ENCODE measurements around the gene IFT122. TPM values are rescaled to one million over a fixed set of nuclear protein-coding genes. Genes with fewer than 3 reads are reported as not detected.

The IFT122 gene
- total RNA-seq, 2 experiments from 2014 or later = 27.8 to 32.4 TPM

DNA sequence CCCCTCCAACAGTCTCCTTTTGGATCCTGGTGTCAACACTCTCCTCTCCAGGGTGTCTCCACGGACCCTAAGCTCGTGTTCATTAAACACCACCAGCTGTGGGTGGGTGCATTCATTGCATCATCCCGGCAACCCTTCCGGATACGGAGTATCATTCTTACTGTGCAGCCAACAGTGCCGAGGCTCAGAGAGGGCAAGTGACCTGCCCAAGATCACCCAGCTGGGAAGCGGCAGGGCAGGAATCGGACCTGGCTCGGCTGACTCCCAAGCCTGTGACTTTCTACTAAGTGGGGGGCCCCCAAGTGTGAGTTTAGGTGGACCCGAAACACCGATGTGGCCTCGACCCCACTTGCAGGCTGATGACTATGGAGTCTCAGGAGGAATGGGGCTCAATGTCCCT, 123.3 kb downstream of the IFT122 start:
- Mint-ChIP-seq H3K9me3 (no peaks in the 10 kb centered on the region), H3K27me3 (ENCODE audit: low read depth) (no peaks in the 10 kb centered on the region), H3K4me1 (ENCODE audit: low read depth) (no peaks in the 10 kb centered on the region), H3K4me3 (no peak overlapping the region), H3K27ac (no peak overlapping the region), H3K36me3 (ENCODE audit: low read depth) (no peaks in the 10 kb centered on the region)
- intact Hi-C loops (cut with micrococcal nuclease) = no loop called here
- no peak for DNase-seq
- CTCF ChIA-PET = no interaction called here

GRCh38 chr3:129563850-129564535, 124.0 kb downstream of the IFT122 start:
- CTCF ChIA-PET = no interaction called here
- DNase-seq = no peak
- Mint-ChIP-seq H3K36me3 (ENCODE audit: low read depth) (no peaks in the 10 kb centered on the region), H3K9me3 (no peaks in the 10 kb centered on the region), H3K4me1 (ENCODE audit: low read depth) (no peaks in the 10 kb centered on the region), H3K27me3 (ENCODE audit: low read depth) (no peaks in the 10 kb centered on the region), H3K27ac (no peak overlapping the region), H3K4me3 (no peak overlapping the region)
- intact Hi-C loops (cut with micrococcal nuclease) = no loop called here

DNA sequence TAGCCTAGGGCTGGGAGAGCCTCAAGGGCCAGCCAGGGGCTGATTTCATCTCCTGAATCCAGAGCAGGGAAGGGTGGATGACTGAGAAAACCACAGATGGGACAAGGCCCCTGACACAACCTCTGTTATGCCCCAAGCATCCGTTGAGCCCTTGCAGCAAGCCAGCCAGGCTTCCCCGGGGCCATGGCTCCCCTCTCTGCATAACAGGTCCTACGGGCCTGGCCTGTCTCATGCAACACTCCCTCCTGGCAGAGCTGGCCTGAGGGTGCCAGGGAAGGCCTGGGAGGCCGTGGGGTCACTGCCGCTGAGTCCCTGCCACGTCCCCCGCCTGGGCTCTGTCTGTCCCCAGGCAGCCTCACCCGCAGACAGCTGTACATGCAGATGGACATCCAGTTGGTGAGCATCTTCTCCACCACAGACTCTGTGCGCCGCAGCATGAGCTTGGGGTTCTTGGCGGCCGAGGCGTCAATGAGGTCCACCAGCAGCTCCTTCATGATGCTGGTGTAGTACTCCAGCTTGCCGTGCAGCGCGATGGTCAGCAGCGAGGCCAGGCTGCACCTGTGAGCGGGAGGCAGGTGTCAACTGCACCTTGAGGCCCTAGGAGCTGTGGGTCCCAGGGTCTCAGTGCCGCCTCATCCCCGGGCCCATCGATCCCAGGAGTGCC, 125.1 kb downstream of the IFT122 start:
- no peaks in the 10 kb centered on the region for H3K27me3 Mint-ChIP-seq (ENCODE audit: low read depth)
- no peaks in the 10 kb centered on the region for H3K9me3 Mint-ChIP-seq
- no peak overlapping the region for H3K4me3 Mint-ChIP-seq
- DNase-seq = no peak
- no peaks in the 10 kb centered on the region for H3K36me3 Mint-ChIP-seq (ENCODE audit: low read depth)
- CTCF ChIA-PET = no interaction called here
- no peaks in the 10 kb centered on the region for H3K4me1 Mint-ChIP-seq (ENCODE audit: low read depth)
- intact Hi-C loops (cut with micrococcal nuclease) = no loop called here
- H3K27ac Mint-ChIP-seq = no peak overlapping the region

DNA sequence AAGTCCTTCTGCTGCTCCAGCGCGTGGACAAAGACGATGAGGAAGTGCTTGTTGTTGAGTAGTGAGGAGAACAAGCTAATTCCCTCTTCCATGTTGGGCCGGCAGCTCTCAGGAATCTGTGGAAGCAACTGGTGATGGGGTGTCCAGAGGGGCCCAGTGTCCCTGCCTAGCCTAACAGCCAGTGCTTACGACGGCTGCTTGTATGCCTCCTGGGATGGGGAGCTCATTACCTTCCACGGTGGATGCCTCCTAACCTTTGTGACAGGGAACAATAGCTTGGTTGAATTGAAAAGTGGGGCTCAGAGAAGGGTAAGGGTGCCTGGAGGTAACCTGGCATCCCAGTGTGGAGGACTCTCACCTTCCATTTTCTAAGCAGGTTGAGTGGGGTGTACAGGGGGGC, 125.9 kb downstream of the IFT122 start:
- H3K27ac Mint-ChIP-seq = no peak overlapping the region
- DNase-seq = no peak
- no peaks in the 10 kb centered on the region for H3K4me1 Mint-ChIP-seq (ENCODE audit: low read depth)
- no peaks in the 10 kb centered on the region for H3K9me3 Mint-ChIP-seq
- intact Hi-C loops (cut with micrococcal nuclease) = no loop called here
- no peaks in the 10 kb centered on the region for H3K27me3 Mint-ChIP-seq (ENCODE audit: low read depth)
- no peaks in the 10 kb centered on the region for H3K36me3 Mint-ChIP-seq (ENCODE audit: low read depth)
- H3K4me3 Mint-ChIP-seq = no peak overlapping the region
- CTCF ChIA-PET = no interaction called here

DNA sequence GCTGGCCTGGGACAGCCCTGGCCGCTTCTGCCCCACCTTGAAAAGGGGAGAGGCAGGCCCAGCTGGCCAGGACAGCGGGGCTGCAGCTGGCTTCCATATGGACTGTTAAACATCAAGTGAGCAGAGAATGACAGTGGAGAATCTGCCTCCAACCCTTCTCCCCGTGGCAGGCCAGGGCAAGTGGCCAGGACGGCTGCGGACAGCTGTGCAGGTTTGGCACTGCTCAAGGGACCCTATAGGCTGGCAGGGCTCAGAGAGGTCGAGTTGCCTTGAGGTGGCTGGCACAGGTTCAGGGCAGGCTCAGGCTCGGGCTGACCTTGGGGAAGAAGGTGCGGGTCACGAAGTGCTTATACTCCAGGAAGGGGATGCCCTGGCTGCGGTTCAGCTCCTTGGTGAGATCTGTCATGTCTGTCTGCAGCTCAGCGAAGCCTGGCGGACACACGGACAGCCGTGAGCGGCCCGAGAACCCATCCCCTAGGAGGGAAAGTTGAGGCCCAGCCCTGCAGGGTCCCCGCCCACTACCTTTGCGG, 127.2 kb downstream of the IFT122 start:
- Mint-ChIP-seq H3K27ac (no peak overlapping the region), H3K9me3 (no peaks in the 10 kb centered on the region), H3K4me1 (ENCODE audit: low read depth) (no peaks in the 10 kb centered on the region), H3K36me3 (ENCODE audit: low read depth) (no peaks in the 10 kb centered on the region), H3K4me3 (no peak overlapping the region), H3K27me3 (ENCODE audit: low read depth) (no peaks in the 10 kb centered on the region)
- intact Hi-C loops (cut with micrococcal nuclease) = no loop called here
- CTCF ChIA-PET = interaction anchor here (0.6 to 0.7 kb wide), 2 partner anchors 31 to 57 kb away, joined by 3 read pairs; no protein-coding TSS in a partner anchor
- no peak for DNase-seq

- Mint-ChIP-seq H3K4me3 (no peak overlapping the region), H3K9me3 (no peaks in the 10 kb centered on the region), H3K27ac (no peak overlapping the region), H3K27me3 (ENCODE audit: low read depth) (no peaks in the 10 kb centered on the region), H3K36me3 (ENCODE audit: low read depth) (no peaks in the 10 kb centered on the region), H3K4me1 (ENCODE audit: low read depth) (no peaks in the 10 kb centered on the region)
- CTCF ChIA-PET = no interaction called here
- intact Hi-C loops (cut with micrococcal nuclease) = no loop called here
- no peak for DNase-seq
These were observed 127.9 kb downstream of the IFT122 start for GRCh38 chr3:129567939-129568338.

DNA sequence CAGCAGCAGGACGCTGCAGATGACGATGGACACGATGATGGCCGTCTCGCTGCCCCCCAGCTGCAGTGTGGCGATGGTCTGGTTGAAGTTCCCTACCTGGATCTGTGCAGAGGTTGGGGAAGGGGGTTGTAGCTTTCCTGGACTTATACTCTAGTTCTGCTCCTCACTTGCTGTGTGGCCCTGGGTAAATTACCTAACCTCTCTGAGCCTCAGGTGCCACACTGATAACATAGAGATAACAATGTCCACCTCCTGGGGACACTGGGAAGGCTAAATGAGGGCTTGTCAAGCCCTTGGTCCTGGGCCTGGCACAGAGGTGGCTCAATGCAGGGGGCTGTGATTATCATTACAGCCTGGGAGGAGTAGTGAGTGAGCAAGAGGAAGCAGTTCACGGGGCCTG, 129.8 kb downstream of the IFT122 start:
- no peaks in the 10 kb centered on the region for H3K27me3 Mint-ChIP-seq (ENCODE audit: low read depth)
- H3K36me3 Mint-ChIP-seq (ENCODE audit: low read depth) = no peaks in the 10 kb centered on the region
- H3K4me3 Mint-ChIP-seq = no peak overlapping the region
- no peaks in the 10 kb centered on the region for H3K9me3 Mint-ChIP-seq
- no peaks in the 10 kb centered on the region for H3K4me1 Mint-ChIP-seq (ENCODE audit: low read depth)
- intact Hi-C loops (cut with micrococcal nuclease) = no loop called here
- CTCF ChIA-PET = no interaction called here
- H3K27ac Mint-ChIP-seq = no peak overlapping the region
- DNase-seq = no peak

Other genes starting within 250 kb of the IFT122 start
- gene COPG1, start 190.6 kb upstream of the IFT122 start, total RNA-seq = 100 to 1,000 TPM; 125 to 128 TPM
- 10 to 100 TPM; 35.0 to 35.8 TPM for gene HMCES, start 161.4 kb upstream of the IFT122 start, total RNA-seq
- gene EFCAB12, start 11.6 kb upstream of the IFT122 start, total RNA-seq = under 1 TPM; 0.37 to 0.81 TPM
- gene MBD4, start 276 bp upstream of the IFT122 start, total RNA-seq = 10 to 100 TPM; 50.9 to 51.0 TPM
- gene RHO, start 88.4 kb downstream of the IFT122 start, total RNA-seq = not detected
- gene H1-8, start 103.0 kb downstream of the IFT122 start, total RNA-seq = not detected
- gene PLXND1, start 166.5 kb downstream of the IFT122 start, total RNA-seq = 1 to 10 TPM; 5.1 to 6.2 TPM

All from activated naive CD4-positive, alpha-beta T cell treated with anti-CD3 and anti-CD28 coated beads for 36 hours (primary cell).